ENCODE results near the gene GALNT8.

- TF ChIP-seq, protein P1, sequence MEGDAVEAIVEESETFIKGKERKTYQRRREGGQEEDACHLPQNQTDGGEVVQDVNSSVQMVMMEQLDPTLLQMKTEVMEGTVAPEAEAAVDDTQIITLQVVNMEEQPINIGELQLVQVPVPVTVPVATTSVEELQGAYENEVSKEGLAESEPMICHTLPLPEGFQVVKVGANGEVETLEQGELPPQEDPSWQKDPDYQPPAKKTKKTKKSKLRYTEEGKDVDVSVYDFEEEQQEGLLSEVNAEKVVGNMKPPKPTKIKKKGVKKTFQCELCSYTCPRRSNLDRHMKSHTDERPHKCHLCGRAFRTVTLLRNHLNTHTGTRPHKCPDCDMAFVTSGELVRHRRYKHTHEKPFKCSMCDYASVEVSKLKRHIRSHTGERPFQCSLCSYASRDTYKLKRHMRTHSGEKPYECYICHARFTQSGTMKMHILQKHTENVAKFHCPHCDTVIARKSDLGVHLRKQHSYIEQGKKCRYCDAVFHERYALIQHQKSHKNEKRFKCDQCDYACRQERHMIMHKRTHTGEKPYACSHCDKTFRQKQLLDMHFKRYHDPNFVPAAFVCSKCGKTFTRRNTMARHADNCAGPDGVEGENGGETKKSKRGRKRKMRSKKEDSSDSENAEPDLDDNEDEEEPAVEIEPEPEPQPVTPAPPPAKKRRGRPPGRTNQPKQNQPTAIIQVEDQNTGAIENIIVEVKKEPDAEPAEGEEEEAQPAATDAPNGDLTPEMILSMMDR (conservative IDR thresholded peaks at IDR 0.05; ENCODE audit: low read depth, low read length), result no peak
- no peak for TF ChIP-seq EZH2phosphoT487 (IDR thresholded peaks at IDR 0.05; ENCODE audit: borderline replicate concordance, low read length)
These were observed 99.5 kb downstream of the GALNT8 start for GRCh38 chr12:4819654-4820053.

Measured in PC-3 (cell line).